NCI-H460 (cell line): ENCODE results near the gene ATF7IP2. TPM values are rescaled to one million over a fixed set of nuclear protein-coding genes. Genes with fewer than 3 reads are reported as not detected.
"Not testable (repeated sequence)": the region's sequence is repeated elsewhere in the genome, so short reads cannot be mapped to it uniquely, and the experiment has no call there.

Experiments
- DNase-seq: peaks from one replicate; pipeline ENCODE4 v3.0.0-alpha.2; 2016; ENCODE audit warnings: low read depth; ENCODE audit errors: extremely low read depth
- total RNA-seq: library from RNA; depleted of rRNA; stranded (reverse); fragments of >200 nt; shearing (Covaris generic); gene quantifications from 2 replicates; pipeline ENCODE4 v1.2.3, GENCODE V29; 2014

ATF7IP2 gene
- total RNA-seq, 1 experiment from 2014 or later: 4.8 TPM

- DNase-seq: not testable (repeated sequence)
These were observed 119.4 kb downstream of the ATF7IP2 start for GRCh38 chr16:10505286-10505685.

- peak; percentile 78 for DNase-seq
These were observed 123.7 kb downstream of the ATF7IP2 start for GRCh38 chr16:10509534-10510025.

GRCh38 chr16:10510279-10510678 lies 124.4 kb downstream of the ATF7IP2 start:
- no peak for DNase-seq

- no peak for DNase-seq
These were observed 126.0 kb downstream of the ATF7IP2 start for GRCh38 chr16:10511829-10512228.

GRCh38 chr16:10514369-10515055 lies 128.7 kb downstream of the ATF7IP2 start:
- DNase-seq: peak; percentile 48

GRCh38 chr16:10517868-10518267 lies 132.0 kb downstream of the ATF7IP2 start:
- no peak for DNase-seq

GRCh38 chr16:10518479-10519041 lies 132.7 kb downstream of the ATF7IP2 start:
- DNase-seq: no peak

- no peak for DNase-seq
These were observed 133.4 kb downstream of the ATF7IP2 start for GRCh38 chr16:10519297-10519696.

- DNase-seq: no peak
These were observed 134.3 kb downstream of the ATF7IP2 start for GRCh38 chr16:10519929-10520868.

GRCh38 chr16:10520869-10521578 lies 135.2 kb downstream of the ATF7IP2 start:
- no peak for DNase-seq

- DNase-seq: peak; percentile 65
These were observed 135.9 kb downstream of the ATF7IP2 start for GRCh38 chr16:10521681-10522274.

- no peak for DNase-seq
These were observed 137.1 kb downstream of the ATF7IP2 start for GRCh38 chr16:10522966-10523365.

- no peak for DNase-seq
These were observed 139.5 kb downstream of the ATF7IP2 start for GRCh38 chr16:10525214-10525825.

GRCh38 chr16:10526962-10527361 lies 141.1 kb downstream of the ATF7IP2 start:
- no peak for DNase-seq

GRCh38 chr16:10528635-10529034 lies 142.8 kb downstream of the ATF7IP2 start:
- no peak for DNase-seq

- DNase-seq: no peak
These were observed 144.2 kb downstream of the ATF7IP2 start for GRCh38 chr16:10529895-10530669.

- DNase-seq: no peak
These were observed 144.8 kb downstream of the ATF7IP2 start for GRCh38 chr16:10530685-10531084.

GRCh38 chr16:10531582-10531981 lies 145.7 kb downstream of the ATF7IP2 start:
- DNase-seq: no peak
